Amniotic epithelial cell (primary cell): ENCODE measurements around the gene DUSP22.
"Not testable (repeated sequence)": the region's sequence is repeated elsewhere in the genome, so short reads cannot be mapped to it uniquely, and the experiment has no call there.

ENCODE experiments used
- DNase-seq: peaks from one replicate; pipeline ENCODE4 v3.0.0-alpha.2; 2010; ENCODE audit warnings: low read depth

Gene DUSP22

DNA sequence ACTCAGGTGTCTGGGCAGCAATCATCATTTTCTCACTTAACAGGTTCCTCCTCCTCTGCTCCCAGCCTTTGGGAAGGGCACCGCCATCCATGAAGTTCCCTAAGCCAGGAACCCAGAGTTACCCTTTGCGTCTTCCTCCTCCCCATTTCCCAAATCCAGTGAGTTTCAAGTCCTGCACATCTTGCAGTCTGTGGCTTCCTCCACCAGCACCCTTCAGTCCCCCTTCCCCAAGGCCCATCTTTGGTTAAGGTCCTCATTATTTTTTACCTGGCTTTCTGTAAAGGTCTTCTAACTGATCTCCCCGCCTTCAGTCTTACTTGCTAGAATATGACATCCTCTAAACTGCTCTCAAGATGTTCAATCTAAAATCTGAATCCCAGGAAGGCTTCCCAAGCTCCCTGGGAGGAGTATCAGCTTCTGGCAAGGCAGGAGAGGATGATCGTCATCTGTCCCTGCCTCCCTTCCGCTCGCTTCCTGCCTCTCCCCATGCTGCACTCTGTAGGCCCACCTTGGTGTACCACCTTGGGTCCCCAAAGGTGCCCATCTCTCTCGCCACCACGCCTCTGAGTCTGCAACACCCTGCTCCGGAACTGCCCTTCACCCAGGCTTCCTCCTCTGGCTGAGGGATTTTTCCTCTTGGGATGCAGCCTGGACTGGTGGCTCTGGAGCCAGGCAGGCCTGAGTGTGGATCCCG is 11.4 kb upstream of the DUSP22 start:
- no peak for DNase-seq

DNA sequence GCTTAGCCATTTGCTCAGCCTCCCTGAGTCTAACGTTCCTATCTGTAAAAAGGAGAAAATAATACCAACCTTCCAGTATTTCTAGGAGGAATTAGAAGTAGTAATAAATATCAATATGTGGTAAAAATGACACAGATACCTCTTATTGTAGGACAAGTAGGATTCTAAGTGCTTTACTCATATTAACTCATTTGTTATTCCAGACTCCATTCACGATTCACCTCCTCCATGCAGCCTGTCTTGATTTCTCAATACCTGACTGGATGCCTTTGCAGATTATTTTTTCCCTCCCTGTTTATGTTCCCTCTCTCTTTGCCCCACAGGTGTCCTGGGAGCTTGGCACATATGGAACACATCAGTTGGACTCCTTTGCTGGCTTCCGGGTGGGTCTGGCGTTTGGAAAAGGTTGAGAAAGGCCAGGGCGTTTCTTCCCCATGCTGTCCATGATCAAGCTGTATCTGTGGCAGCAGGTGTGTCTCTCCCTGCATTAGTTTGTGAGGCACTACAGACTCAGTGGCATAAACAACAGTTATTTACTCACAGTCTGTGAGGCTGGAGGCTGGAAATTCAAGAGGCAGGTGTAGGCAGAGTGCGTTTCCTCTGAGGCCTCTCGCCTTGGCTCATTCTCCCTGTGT is 10.7 kb upstream of the DUSP22 start:
- no peak for DNase-seq

DNA sequence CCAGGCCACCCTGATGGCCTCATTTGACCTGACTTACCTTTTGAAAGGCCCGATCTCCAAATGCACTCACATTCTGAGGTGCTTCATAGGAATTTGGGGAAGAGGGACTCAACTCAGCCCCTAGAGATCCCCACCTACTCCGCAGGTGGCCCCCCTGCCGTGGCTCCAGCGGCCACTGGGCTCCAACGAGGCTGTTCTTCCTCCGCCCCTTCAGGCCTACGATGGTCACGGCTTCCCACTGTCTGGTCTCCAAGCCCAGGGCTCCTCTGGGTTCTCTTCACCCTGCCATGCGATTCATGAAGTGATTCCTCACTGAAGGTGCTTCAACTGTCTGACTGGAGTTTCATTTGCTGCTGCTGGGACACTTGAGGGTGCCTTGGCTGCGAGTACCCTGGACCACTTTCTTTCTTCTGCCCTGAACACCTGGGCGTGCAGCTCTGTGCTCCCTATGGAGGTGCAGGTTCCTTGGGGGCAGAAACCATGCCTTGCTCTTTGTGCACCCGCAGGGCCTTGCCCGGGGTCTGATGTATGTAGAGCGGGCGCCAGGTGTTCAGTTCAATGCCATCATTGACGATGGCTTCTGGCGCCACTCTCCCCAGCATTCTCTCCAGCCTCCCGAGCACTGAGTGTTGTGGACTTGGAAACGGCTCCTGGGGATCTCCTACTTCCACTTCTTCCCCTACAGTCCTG is 10.0 kb upstream of the DUSP22 start:
- DNase-seq: no peak

DNA sequence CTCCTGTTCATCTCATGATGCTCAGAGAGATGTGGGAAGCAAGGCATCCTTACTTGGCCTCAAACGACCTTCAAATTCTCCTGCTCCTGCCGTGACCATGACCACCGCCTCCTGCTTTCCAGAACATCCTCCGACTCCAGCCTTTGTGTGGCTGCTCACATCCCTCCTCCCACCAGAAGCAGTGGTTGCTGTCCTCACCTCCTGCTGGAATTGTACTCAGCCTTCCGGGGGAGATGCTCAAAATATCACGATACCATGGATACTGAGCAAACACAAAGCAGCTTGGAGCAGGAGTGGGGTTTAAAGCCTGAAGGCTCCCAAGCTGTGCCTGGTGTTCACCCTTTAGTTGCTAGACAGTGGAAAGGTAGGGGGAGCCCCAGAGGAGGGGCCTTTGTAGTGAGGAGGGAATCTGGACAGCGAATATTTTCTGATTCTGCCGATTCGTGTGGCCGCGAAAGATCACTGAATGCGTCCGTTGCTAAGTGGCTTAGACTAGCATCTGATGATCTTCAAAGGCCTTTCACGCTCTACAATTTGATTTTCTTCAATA is 9.3 kb upstream of the DUSP22 start:
- no peak for DNase-seq

DNA sequence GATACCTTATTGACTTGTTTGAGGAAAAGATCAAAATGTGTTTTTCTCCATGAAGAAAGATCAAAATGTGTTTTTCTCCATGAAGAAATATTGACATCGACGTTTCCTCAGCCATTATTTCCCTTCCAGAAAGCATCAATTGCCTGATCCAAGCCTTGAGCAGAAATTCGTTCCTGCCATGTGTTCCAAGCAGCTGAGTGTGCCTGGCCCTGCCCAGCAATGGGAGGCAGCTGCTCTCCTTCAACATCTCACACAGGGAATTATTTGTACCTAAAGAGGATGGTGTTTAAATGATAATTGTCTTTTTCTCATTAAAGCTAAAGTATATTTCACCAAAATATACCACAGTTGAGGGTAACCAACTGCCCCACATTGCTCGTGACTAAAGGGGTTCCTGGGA is 7.8 kb upstream of the DUSP22 start:
- DNase-seq: no peak

DNA sequence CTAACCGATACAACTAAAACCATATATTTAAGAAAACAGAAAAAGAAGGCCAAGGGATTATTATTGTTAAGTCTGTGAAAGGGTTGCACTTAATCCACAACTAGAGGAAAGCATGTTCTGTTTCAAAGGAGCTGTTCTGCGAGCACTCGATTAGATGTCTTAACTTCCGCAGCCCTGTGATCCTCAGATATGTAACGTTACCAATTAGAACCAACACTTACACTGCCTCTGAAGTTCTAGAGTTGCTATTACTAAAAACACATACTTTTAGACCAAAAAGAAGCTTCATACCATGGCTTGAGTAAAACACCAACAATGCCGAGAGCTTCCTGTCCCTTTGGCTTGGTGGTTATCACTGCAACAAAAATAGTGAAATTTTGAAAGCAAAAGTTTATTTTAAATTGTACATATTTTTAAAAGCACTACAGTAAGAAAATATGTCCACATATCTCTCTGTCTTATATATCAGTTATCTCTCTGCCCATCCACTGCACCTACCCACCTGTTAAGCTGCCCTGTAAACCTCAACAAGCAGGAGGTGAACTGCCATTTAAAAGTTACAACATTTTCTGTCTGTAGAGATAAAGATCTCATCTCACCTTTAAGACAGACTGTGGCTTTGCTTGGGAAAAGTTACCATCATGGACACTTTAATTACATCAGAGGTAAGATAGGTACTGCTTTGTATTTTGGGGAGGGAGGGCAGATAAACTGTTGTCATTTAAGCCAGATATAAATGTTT is 7.1 kb upstream of the DUSP22 start:
- no peak for DNase-seq

DNA sequence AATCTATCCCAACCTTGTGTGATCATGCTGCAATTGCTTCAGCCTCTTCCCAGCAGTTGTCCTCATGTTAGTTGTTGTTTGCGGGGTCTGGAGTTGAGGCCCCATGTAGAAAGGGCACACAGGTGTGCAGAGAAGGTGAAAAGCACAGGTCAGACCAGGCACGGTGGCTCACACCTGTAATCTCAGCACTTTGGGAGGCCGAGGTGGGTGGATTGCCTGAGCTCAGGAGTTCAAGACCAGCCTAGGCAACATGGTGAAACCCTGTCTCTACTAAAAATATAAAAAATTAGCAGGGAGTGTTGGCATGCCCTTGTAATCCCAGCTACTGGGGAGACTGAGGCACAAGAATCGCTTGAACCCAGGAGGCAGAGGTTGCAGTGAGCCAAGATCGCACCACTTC is 6.4 kb upstream of the DUSP22 start:
- not testable (repeated sequence) for DNase-seq

DNA sequence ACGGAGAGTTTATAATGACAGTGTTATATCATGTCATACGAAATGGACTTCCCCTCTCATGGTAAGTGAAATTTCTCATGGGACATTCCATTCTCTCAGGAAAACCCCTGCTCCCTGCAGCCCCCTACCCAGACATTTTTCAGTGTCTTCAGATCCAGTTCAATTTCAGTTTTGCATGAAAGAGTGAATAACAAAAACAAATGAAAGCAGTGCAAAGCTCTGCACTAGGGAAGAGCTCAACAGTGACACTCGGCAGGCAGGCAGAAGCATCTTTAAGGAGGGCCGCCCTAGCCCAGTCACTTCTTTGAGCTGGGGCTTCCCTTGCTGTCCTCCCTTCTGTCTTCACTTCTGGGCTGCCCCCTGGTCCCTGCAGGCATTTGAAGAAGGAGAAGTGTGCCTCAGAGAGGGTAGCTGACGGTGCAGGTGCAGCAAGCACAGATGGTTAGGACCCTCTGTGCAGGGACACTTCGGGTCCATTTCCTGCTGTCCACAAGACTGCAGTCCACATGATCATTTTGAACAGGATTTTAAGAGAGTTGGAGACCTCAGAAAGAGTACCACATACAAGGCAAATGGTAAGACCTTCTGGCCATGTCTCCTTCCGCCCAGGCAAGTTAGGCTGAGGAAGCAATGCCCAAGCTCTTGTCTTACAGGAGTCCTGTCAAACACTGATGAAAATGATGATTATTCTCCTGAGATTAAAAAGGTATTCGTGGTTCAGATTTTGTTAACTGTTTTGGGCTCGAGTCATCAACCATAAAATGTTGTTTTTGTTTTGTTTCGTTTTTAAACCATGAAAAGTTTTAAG is 5.4 kb upstream of the DUSP22 start:
- no peak for DNase-seq

DNA sequence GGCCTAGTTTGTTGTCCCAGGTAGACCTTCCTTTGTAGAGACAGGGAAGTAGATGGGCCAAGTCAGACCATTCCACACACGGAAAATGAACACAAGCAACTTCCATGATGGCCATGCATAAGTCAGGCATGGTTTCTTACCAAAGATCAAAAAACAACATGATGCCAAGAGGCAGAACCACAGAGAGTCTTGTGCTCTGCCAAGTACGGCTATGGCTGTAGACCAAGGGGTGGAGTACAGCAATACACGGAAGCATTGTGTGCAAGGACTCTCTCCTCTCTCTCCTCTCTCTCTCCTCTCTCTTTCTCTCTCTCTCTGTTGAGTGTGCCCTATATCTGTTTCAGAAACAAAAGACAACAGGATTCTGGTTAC is 4.8 kb upstream of the DUSP22 start:
- DNase-seq: no peak

DNA sequence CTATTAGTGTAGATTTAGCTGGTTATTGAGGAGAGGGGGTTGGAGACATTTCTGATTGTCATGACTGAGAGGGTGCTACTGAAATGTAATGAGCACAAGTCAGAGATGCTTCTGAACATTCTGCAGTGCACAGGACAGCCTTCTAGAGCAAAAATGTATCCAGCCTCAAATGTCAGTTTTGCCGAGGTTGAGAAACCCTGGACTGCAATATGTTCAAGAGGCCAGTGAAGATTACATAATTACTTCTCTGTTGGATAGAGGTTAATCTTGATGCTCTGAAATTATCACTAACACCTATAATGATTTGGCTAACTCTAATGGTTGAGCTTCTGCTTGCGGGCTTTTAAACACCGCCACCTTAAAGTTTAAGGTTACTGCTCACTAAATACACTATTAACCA is 3.4 kb upstream of the DUSP22 start:
- DNase-seq: no peak

DNA sequence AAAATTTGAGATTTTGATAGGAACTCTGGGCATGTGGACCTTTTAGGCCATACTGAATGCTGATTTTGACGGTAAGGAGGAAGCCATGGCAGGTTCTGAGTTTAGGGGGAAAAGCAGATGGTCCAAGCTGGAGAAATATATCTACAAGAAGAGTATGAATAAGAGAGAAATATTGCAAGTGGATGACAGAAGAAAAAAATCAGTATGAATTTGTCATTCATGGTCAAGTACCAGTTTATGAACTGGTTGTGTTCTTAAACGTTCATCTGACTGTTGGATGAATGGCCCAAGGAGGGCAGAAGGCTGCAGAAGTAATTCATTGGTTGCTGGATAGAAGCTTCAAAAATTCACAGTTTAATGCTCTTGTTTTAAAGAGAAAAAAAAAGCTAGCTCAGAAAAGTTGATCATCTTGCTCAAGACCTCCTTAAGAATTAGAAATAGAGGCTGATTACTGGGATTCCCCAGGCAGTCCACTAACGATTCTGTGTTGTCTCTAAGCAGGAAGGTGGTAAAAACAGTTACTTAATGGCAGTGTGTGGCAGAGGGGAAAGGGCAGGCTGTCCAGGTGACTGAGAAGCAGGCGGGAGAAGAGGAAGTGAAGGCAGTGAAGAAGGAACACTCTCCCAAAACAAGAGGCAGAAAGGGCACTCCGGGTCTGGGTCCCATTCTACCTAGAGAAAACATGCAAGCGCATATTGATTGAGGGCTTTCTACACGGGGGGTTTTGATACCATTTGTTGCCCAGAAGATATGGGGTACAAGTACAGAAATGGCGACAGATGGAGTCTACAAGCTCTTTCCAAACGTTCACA is 2.0 kb upstream of the DUSP22 start:
- no peak for DNase-seq

DNA sequence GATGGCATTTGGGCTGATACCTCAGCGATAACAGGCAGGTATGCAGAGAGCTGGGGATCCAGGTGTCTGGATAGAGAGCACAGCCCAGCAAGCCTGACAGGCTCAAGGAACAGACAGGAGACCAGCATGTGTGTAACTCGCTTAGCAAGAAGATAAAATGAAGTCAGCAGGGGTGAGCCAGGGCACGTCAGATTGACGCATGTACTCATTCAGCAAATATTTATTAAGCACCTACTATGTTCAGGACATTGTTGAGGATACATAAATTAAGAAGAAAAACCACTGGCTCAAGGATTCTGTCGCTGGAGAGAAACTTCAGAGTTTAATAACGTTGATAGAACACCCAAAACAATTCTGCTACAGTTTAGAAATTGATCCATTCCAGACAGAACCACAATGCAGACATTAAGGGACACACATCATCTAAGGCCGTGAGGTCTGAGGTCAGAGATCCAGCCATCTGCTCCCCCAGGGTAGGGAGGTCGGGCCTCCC is 1.0 kb upstream of the DUSP22 start:
- peak; percentile 42 for DNase-seq

DNA sequence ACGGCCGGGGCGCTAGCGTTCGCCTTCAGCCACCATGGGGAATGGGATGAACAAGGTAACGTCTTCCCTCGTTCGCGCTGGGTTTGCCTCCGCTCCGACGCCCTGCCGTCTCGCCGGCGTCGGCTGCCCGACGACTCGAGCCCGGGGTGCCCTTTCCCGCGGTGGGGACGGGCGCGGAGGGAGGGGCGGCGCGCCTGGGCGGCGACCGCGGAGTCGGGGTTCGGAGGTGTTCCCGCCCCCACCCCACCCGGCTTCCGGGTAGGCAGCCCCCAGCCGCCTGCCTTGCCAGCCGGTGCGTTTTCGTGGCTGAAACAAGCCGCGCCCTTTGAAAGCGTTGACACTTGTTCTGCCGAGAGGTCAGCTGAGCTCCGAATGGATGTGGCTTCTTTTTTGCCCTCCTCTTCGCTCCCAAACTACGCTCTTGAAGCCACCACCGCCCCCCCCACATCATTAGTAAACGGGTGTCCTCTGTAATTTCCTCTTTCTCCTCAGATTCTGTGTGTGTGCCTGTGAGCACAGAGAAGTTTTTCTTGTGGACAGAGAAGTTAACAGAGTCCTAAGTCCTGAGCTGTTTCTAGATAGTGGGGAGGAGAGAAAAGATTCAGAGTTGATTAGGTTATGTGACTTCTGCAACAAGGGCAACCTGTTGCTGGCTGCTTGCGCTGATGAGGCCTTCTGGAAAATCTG is 362 bp downstream of the DUSP22 start:
- peak; percentile 29 for DNase-seq

DNA sequence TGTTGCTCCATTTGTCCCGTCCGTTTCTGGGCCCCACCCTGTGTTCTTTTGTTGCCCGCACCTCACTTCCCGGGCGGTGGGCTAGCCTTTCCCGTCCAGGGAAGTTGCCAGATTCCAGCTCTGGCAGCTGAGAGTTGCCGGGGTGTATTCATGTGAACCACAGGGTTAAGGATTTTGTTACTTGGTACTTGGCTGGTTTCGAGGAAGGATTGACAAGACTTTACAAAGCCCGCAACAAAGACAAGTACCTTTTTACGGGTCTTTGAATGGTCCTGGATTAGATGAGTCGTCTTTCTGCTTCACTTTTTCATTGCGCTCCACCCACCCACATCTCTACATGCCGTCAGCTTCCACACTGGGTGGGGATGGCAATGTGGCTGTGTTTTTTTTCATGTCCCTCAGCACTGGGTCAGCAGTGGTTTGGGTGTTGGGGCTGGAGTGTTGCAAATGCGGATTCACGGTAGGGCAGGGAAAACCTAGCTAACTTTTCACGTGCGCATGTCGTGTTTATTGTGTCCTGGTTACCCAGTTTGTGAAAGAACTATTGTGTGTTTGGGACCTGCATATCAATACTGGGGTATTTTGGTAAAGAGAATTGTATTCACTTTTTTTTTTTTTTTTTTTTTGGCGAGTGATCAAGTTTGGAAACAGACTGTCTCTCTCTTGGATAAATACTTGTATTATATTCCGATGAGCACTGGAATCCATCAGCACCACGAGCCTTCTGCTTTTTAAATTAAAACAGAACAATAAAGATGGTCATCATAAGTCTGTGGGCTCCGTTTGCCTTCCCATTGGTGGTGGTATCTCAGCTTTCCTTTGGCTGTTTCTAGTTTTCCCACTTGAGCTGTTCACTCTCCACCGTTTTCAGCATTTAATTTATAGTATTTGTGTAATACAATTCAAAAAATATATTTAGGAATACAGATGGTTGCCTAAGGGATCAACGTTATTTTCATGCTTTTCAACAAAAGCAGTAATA is 1.2 kb downstream of the DUSP22 start:
- peak; percentile 12 for DNase-seq

DNA sequence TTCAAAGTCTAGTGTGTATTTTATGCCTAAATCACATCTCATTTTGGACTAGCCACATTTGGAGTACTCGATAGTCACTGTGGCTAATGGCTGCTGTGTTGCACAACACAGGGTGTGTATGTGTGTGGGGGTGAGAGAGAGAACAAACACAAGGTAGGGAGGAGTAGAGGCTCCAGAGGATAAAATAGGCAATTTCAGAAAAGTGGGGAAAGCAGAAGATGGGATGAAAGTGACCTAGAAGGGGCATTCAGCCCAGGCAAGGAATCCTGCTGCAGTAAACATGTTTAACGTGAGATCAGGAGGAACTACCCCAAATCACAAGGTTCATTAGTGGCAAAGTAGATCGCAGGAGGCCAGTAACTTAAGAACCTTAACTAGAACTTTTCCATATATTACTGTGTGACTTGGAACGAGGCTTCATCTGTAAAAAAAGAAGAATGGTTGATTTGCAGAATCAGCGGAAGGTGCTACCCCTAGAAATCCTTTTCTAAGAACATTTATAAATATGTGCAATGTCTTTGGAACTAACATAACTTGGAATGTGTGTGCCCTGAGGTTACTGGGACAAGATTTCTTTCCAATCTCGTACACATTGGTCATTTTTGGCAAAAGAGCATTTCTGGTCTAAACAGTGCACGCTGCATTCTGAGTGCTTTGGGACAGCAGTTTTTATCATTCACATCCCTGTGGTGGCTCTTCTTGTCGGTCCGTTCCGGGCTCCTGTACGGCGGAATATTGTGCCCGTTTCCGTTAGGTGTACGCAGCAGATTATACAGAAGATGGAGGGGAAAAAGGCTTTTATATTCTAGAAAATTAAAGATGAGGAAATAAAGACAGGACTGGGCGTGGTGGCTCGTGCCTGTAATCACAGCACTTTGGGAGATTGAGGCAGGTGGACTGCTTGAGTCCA is 2.6 kb downstream of the DUSP22 start:
- no peak for DNase-seq

DNA sequence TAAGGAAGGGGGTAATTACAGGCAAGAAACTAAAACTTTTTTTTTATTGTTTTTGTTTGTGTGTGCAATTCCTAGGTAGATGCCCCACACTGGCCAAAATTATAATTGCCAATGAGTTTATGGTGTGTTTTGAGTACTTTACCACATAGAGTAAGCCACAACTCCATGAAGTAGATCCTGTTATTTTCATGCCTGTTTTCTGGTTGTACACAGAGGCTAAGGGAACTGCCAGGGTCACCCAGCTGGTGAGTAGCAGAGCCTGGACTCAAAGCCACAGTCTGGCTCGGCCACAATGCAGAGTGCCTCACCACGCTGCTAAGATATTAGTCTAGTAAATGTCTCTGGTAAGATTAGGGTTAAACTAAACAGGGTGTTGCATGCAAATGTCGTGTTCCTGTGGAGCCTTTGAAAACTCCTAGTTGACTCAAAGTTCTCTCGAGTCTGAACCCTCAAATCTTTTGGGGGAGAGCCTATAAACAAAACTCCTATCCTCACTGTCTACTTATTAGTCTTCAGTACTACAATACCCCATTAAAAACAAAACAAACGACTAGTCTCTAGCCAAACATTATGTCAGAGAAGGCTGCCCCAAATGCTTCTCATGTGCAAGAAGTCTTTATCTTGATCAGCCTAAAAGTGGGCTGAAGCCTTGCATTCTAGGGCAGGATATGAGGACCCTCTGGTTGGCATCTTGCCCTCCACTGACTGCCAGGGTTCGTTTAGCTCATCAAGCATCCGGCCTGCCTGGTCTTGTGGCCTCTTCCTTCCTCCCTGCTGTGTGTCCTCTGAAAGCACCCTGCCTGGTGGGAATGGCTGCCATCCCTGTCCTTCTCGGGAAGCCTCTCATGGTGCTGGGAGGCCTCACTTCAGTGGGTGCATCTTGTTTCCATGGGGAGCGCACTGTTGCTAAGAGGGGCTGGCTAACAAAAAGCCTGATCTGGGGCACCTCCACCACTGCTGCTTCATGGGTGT is 4.2 kb downstream of the DUSP22 start:
- DNase-seq: no peak
